ENCODE data around the gene QSOX1.
A peak's percentile ranks its signal among the peaks of the same experiment; 100 is the strongest.

Gene QSOX1

DNA sequence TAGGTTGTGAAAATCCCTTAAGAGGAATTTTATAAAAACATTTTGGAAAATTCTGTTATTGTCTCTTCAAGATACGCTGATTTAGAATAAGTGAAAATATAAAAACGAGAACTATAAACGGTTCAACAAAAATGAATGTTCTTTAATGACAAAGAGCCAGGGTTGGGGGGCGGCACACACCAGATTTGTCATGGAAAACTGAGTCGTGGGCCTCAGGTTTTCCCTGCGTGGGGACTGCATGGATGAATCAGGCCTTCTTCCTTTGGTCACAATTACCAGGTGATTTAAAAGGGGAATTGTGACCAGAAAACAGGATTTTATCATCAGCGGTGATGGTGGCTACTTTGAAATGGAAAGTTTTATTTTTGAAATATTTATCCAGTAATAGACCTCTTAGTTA is 84.0 kb downstream of the QSOX1 start:
- no peak for DNase-seq

DNA sequence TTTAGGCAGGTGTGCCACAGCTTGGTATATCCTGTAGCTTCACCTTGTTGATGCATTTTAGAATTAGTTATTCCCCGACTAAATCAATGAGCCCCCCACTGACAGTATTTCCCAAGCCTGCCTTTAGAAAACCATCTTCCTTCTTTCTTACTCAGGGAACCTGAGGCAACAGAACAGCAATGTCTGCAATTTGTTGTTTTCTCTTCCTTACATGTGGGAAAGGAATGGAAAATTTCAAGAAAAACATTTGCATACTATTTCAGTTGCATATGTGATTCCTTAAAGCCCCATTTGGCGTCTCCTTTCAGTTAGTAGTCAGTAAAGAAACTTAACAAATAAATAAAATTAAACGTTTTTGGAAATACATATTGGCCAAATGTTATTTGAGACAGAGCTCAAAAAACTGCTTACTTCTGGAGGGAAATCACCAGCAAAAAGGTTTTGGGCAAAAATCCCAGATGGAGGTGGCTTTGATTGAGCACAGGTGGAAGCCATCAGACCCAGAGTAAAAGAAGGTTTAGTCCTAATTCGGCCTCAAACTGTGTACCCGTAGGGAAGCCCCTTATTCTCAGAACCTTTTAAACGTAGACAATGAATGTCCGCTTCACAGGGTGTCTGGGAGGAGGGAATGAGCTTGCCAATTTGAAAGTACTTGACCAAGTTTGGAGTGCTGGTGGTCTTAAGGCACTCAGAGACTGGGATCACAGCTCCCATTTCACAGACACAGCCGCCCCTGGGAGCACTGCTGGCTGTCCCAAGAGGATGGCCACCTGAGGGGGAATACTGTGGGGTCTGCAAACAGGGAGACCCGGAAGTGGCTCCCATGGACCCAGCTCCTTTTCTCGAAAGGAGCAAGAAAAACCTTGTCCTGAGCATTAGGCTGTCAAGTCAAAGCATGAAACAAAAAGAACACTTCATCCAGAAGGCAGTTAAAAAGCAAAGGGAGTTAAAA is 84.8 kb downstream of the QSOX1 start:
- no peak for DNase-seq

DNA sequence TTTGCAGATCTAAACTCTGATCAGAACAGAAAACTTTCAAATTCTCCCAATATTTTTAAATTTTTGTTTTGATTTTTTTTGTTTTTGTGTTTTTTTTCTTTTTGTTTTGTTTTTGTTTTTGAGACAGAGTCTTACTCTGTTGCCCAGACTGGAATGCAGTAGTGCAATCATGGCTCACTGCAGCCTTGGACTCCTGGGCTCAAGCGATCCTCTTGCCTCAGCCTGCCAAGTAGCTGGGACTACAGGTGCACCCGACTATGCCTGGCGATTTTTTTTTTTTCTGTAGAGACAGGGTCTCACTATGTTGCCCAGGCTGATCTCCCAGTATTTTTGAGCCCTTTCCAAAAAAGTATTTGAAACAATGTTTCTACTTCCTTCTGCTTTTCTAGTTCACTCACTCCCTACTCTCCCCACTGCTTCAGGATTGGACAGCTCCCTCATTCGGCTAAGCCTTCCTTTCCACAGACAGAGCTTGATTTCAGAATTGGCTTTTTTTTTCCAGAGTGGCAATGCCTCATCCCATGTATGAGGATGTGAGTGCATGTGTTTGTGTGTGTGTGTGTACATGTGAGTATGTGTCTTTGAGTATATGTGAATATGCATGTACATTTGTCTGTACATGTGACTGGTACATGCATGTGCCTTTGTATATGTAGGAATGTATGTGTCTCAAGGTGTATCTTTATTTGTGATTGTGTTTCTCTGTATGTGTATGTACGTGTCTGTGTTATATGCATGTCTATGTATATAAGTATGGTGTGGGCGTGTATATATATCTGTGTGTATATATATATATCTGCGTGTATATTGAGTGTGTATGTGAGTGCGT is 87.3 kb downstream of the QSOX1 start:
- DNase-seq, result no peak

DNA sequence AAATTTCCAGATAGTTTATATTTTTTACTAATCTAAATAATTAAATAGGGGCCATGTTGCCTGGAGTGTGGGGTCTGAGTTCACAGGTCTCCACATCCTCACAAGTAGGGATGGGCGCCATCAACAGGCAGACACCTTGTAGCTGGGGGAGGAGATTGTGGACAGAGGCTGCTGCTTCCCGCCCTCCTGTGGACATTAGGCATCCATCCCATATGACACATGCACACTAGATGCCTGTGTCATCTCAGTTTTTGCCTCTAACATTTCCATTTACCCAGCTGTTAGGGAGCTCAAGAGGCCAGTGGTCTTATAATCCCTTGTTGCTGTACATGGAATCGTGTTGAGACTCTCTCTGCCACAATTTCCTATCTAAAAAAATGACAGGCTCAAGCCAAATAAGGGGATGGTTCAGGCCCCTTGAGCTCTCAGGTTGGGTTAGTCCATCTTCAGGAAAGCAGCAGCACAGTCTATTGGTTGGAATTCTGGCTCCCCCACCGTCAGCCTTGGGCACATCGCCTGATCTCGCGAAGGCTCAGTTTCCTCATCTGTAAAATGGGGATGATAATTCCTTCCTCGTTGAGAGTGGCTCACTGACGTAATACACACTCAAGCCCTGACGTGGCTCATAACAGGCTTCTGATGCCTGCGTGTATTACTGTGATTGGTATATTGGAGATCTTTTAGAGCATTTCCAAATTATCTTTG is 89.0 kb downstream of the QSOX1 start:
- no peak for DNase-seq

DNA sequence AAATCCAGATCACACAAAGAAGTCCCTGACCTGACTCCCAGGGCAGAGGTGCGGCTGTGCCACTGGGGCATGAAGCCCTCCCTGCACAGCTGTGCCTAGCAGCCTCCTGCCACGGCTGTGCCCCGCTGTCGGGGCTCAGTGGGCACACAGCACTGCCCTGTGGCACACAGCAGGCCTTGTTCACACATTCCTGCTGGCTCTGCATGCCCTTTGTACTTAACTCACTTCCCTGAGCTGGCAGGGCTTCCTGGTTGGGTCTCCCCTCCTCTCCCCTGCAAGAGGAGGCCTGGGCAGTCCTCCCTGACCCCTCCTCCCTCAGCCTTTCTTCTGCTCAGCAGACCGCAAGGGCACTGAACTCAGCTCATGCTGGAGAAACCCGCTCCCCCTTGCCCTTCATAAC is 90.2 kb downstream of the QSOX1 start:
- no peak for DNase-seq

DNA sequence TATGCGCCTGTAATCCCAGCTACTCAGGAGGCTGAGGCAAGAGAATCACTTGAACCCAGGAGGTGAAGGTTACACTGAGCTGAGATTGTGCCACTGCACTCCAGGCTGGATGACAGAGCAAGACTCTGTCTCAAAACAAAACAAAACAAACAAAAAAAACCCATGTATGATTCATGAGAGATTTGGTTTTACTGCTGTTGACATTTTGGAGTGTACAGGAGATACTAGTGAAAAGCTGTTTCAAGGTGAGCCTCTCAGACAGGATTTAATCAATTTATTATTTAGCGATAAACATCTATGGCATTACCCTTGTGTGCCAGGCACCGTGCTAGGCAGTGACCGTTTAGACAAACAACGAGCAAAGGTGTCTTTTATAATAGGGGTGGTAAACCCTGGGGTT is 91.9 kb downstream of the QSOX1 start:
- no peak for DNase-seq

DNA sequence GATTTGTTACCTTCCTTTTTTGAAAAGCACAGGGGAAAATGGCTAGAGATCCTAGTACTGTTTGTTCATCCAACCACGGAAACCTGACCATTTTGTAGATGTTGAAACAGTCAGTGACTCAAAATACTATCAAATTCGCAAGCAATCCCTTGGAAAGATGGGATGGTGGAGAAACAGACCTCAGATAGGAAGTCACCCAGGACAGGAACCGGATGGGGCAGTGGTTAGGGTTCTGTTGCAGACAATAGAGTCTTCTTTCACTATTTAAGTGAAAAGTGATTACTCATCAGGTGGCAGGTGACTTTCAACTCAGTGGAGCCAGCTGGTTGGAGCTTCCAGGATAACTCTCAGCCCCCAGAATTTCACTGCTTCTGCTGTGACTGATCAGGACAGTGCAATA is 92.4 kb downstream of the QSOX1 start:
- DNase-seq, result no peak

DNA sequence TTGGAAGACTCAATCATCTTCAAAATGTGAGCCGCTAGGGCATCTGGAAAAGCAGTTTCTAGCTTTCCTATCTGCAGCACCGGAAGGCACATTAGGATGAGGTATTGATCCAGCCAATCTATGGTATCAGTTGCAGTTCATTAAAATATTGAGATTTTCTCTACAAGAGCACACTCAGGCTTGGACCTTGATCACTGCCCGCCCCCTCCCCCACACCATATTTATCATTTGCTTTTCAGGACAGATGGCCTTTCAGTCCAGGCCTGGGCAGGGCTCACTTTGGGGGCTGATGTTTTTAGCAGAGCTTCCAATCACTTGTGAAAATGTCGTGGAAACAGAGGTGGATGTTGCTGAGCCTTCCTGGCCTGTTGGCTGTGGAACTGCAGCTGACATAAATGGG is 92.9 kb downstream of the QSOX1 start:
- no peak for DNase-seq

DNA sequence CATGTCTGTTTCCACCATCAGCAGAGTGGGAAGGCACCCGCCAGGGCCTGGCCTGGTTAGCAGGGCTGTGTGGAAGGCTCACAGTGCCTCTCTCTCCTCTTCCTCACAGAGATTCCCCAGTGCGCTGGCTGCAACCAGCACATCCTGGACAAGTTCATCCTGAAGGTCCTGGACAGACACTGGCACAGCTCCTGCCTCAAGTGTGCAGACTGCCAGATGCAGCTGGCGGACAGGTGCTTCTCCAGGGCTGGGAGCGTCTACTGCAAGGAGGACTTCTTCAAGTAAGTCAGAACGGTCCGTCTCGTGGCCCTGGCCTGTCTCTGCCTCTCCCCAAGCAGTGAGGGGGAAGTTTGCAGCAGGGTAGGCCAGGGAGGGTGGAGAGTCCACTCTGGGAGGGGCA is 93.5 kb downstream of the QSOX1 start:
- DNase-seq, result no peak

DNA sequence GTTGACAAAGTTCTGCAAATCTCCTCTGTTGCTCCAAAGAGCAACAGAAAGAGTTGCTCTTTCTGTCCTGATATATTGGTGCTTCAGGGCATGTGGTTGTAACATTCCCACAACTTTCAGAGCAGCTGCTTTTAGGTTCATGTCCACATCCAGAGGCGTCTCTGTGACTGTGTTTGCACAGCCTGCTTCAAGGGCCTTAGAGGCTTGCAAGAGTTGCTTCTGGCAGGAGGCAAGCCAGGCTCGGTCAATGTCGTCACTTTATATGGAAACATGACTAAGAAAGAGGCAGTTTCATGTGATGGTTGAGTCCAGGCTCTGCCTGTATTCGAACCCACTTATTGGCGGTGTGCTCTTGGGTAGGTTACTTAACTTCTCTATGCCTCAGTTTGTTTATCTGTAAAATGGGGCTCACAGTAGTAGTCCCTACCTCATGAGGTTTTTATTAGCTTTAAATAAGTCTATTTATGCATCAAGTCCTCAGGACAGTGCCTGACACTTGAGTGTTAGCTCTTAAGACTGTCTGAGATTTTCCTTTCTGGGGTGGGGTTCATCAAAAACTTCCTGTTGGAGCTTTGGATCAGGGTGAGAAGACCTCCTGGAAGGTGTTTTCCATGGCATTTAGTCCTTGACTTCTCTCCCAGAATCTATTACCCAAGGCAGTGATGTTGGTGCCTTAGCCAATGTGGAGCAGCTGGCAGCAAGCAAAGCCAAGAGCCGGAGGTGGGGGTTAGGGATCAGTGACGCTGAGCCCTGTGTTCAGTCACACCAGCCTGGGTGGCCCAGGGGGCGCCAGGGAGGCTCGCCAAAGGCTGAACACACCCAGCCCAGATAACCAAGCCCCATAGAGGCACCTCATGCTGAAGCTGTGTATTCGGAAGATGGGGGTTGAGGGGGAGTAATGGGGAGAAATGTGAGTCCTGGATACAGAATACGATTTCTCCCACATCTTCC is 94.3 kb downstream of the QSOX1 start:
- no peak for DNase-seq

DNA sequence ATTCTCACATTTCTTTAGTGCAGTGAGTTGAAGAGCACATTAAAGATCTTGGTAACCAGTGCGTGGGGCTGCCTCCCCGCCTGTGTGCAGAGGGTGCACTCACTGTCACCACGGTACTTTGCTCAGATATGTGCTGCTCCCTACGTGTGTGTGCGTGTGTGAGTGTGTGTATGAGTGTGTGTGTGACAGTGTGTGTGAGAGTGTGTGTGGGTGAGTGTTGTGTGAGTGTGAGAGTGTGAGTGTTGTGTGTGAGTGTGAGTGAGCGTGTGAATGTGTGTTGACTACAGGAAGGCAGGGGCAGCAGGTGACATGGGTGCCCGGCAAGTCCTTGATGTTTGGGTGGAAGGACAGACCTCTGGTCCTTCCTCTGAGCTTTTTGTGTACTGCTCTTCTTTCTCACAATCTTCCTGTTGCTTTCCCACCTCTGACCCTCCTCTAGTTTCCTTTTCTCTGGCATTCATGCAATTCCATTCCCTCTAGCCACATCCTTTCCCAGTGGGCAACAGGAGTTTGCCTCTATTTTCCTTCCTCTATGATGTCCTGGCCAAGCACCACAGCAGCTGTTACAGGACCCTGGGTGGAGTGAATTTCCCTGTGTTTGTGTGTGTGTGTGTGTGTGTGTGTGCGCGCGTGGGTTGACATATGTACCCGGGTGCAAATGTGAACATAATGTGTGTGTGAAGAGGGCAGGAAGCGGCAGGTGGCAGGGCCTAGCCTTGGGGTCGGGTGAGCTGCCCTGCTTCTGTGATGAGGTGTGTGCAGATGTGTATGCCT is 95.2 kb downstream of the QSOX1 start:
- DNase-seq, result no peak

DNA sequence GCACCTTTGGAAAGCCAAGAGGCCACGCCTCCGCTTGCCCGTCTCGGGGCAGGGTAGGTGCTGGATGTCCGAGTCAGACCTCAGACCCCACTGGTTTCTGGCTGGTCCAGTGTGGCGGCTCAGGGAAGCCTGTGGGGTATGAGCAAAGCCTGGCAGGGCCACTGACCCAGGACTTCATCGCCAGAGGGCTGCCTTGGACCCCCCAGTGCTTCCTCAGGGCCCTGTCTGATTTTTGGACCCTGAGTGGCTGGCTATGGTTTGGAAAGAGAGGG is 95.8 kb downstream of the QSOX1 start:
- DNase-seq, result no peak

DNA sequence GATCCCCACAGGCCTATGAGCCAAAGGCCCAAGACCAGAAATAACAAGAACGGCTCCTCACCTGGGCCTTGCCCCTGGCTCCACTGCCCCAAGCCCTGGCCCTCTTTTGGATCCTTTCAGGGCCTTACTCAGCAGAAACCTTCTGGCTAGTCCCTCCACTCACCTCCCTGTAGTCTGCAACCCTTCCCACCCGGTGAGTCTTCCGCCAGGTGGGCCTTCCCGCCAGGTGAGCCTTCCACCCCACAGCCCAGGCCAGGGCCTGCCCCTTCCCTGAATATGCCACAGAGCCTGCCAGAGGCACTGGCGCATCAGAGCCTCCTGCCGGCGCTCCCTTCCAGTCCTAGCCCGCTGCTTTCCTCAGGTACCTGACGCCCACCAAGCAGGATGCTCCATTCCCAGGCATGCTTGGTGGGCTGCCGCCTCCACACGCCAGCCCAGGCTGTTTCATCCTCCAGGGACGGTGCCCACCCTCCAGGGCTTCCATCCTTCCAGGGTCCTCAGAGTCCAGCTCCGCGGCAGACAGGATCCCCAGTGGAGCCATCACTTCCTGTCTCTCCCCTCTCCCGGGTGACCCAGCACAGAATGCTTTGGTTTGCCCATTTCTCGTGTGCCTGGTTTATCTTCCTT is 96.3 kb downstream of the QSOX1 start:
- DNase-seq, result no peak

DNA sequence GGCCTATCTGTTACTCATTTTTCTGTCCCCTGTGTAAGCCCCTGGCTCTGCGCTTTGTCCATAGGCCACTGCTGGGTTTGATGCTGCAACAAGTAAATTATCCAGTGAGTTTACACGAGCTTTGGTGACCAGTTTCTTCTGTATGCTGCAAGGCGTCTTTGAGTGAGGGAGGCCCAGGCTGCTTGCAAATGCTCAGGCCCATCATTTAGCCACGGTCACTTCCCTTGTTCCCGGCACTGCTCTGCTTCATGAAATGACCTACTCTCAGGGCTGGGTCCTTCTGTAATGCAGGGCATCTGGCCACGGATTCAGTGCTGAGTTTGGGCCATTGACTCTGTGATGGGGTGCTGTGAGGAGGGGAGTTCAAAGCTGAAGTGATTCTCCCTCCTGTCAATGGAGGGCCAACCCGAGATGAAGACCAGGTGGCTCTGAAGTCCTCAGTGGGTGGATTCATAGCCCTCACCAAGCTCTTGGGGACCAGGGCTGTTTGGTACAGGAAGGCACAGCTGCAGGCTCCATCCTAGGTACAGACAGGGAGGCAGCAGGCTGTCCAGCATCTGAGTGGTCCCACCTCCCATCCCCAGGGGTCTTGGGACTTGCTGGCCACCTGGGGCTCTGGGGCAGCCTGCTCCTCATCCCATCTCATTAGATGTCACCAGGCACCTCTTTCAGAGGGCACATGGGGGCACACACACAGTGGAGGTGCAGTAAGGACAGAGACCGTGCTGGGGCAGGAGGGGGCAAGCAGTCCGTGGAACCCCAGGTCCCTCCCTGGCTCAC is 97.0 kb downstream of the QSOX1 start:
- no peak for DNase-seq

DNA sequence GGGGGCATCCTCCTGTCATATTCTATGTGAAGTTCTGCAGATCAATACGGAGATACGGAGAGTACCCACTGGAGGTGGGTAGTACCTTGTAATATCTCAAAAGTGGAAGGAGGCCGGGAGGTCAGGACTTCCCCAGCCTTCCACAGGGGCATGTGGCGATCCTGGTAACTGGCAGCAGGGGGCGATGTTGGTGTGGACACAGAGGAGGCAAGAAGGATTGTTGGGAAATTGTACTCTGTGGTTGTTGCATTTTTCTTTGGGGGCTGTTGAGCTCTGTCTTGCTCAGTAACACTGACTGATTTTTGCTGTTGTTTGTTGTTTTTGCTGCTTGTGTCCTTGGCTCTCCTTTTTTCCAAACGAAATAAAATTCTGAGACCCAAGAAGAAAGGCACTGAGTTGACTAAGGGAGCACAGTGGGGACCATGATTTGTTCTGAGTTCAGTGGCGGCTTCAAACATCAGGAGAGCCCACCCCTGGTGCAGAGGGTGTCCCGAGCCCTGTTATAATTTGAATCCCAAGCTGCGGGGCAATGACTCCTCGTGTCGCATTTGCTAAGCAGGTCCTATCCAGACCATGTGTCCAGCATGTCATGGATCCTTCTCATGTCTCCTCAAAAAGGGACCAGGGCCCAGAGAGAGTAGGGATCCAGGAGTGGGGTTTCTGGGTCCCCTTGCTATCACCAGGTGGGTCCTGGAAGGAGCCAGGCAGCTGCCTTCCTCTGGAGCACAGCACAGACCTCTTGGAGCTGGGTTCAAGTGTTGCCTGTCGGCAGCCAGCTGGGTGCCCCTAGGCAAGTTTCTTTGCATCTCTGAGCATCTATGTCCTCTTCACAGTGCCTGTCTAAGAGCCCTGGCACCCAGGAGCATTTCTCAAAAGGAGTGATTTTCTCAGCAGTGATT is 98.2 kb downstream of the QSOX1 start:
- DNase-seq, result peak; percentile 7

Data from DMS79 treated with DMSO at 0.1 percent for 48 hours (cell line).